AG09309 (cell line): Measurements from ENCODE around the gene USO1.
"Not testable (repeated sequence)": the region's sequence is repeated elsewhere in the genome, so short reads cannot be mapped to it uniquely, and the experiment has no call there.

Source experiments
- DNase-seq: peaks from one replicate; pipeline ENCODE4 v3.0.0-alpha.2; 2010; ENCODE audit warnings: low read depth
- H3K4me3 ChIP-seq: 2 replicates; pipeline ENCODE4 v1.5.1; 2011; ENCODE audit warnings: mild to moderate bottlenecking, low read depth, low read length, moderate library complexity; ENCODE audit not compliant: control insufficient read depth
- TF ChIP-seq, protein P1 (sequence below): IDR thresholded peaks from 2 replicates; pipeline ENCODE4 v1.5.1; 2011; ENCODE audit warnings: mild to moderate bottlenecking, low read depth, low read length, inconsistent platforms; ENCODE audit not compliant: insufficient read depth, control insufficient read depth; ENCODE audit errors: missing control alignments

USO1 gene

DNA sequence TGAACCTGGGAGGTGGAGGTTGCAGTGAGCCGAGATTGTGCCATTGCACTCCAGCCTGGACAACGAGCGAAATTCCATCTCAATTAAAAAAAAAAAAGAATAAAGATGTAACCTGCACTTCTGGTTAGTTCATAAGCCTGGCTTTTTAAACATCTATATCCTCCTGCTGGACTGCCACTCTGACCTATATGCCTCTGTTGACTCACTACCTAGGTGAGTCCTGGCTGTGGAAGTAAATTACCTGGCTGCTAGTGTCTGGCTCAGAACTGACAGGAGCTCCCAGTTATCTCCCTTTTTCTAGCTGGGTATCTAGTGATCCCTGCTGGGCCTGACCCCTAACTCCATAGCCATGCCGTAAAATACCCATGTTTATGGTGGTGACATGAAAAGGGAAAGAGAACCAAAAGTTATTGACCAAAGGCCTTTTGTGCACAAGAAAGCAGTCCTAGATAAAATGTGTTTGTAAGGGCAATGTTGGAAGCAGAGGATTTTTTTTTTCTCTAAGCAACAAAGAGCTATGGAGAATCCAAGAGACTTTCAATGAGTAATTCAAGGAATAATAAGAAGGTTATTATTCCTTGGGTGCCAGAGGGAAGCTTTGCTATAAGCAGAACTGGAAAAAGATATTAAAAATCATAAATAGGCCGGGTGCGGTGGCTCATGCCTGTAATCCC, 40.8 kb upstream of the USO1 start:
- no peak for DNase-seq
- no peak overlapping the region for H3K4me3 ChIP-seq
- TF ChIP-seq, protein P1, sequence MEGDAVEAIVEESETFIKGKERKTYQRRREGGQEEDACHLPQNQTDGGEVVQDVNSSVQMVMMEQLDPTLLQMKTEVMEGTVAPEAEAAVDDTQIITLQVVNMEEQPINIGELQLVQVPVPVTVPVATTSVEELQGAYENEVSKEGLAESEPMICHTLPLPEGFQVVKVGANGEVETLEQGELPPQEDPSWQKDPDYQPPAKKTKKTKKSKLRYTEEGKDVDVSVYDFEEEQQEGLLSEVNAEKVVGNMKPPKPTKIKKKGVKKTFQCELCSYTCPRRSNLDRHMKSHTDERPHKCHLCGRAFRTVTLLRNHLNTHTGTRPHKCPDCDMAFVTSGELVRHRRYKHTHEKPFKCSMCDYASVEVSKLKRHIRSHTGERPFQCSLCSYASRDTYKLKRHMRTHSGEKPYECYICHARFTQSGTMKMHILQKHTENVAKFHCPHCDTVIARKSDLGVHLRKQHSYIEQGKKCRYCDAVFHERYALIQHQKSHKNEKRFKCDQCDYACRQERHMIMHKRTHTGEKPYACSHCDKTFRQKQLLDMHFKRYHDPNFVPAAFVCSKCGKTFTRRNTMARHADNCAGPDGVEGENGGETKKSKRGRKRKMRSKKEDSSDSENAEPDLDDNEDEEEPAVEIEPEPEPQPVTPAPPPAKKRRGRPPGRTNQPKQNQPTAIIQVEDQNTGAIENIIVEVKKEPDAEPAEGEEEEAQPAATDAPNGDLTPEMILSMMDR, result no peak

DNA sequence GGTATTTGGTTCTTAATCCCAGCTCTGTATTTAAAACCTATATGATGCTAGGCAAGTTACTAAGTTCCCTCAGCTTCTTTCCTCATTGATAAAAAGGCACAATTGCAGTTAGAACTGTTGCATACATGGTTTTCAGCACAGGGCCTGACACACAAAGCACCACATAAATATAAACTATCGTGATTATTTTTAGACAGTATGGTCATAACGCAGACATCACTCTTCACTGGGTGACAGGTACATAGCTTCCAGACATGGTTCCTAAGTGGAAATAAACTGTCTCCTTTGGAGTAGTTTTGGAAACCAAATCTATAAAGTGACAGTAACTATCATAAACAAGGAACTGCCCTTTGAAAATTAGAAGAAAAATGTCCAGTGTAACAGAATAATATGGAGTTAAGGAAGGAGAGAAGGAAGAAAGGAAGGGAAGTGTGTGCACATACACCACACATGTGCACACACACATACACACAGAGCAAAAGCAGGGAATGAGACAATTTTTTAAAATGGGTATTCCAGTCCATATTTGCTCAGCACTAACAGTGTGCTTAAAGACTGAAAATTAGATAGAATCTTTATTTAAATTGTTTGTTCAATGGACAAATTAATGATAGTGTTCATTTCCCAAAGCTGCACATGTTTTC, 38.7 kb upstream of the USO1 start:
- H3K4me3 ChIP-seq, result no peak overlapping the region
- TF ChIP-seq, protein P1, result no peak
- DNase-seq, result no peak

DNA sequence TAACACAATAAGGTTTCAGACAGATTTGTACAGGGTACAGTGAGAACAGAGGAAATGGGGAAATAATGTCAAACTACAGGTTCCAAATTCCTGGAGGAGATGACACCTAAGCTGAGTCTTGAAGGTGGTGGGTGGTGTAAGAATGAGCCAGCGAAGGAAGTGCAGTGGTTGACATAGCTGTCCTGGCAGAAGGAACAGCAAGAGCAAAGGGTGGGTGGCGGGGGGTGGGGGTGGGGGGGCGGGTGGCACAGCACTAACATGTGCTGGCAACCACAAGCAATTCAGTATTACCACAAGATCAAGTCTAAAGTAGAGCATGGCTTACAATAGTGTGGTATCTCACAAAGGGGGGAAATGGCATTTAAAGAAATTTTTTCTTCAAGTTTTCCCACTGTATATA, 38.0 kb upstream of the USO1 start:
- no peak for DNase-seq
- H3K4me3 ChIP-seq, result no peak overlapping the region
- TF ChIP-seq, protein P1, result no peak

DNA sequence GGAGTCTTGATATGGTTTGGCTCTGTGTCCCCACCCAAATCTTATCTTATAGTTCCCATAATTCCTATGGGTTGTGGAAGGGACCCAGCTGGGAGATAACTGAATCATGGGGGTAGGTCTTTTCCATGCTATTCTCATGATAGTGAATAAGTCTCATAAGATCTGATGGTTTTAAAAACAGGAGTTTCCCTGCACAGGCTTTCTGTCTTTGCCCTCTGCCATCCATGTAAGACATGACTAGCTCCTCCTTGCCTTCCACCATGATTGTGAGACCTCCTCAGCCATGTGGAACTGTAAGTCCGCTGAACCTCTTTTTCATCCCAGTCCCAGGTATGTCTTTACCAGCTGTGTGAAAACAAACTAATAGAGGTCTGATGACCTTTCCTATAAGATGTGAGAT, 37.3 kb upstream of the USO1 start:
- H3K4me3 ChIP-seq, DNase-seq: not testable (repeated sequence)

DNA sequence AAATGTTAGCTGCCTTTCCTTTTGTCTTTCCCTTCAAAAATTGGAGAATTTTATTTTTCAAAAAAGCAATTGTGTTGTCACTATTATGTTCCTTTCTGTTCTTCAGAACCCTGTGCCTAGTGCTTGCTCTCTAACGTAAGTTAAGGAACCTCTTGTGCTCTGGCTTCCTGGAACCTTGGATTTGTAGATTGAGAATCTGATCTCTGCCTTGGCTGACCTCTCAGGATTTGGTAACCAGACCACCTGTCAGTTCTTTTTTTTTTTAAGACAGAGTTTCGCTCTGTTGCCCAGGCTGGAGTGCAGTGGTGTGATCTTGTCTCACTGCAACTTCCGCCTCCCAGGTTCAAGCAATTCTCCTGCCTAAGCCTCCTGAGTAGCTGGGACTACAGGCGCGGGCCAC, 32.3 kb upstream of the USO1 start:
- not testable (repeated sequence) for H3K4me3 ChIP-seq

DNA sequence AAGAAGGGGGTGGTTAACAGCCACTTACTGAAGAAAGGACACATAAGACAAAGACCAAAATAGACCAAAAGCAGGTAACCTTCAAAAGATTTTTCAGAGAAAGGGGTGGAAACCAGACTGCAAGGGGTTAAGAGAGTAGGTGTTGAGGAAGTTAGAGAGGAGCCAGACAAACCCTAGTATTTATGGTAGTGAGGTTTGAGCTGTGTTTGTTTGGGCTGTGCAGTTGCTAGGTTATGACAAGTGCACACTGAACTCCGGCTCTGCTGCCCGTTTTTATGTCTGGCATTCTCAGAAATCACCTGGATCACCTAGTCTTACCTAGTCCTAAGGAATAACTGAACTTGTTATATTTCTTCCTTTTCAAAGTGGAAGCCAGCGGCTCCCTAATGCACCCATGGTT, 28.3 kb upstream of the USO1 start:
- no peak for DNase-seq

More for the DNA sequence above, 32.3 kb upstream of the USO1 start:
- not testable (repeated sequence) for DNase-seq

DNA sequence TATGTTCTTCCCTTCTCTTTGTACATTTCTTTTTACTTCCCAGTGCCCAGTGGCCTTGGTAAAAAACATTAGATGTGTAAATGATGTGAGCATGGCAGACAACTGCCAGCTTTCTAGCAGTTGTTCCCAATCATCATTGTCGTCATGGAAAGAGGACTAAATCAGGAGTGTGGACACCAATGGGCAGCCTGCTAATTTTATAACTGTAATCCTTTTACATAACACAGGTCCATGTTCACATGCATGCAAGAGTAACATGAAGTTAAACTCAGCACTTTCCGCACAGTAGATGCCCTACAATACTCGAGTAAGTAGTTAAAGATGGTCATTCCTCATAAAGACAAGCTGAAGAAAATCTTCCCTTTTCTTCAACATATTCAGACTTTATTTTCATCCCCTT, 27.8 kb upstream of the USO1 start:
- DNase-seq, result no peak
- TF ChIP-seq, protein P1, result no peak
- H3K4me3 ChIP-seq, result no peak overlapping the region

More for the DNA sequence above, 28.3 kb upstream of the USO1 start:
- no peak overlapping the region for H3K4me3 ChIP-seq
- TF ChIP-seq, protein P1, result no peak
